T-cell (primary cell): ENCODE data around the gene MRPL28. TPM values are rescaled to one million over a fixed set of nuclear protein-coding genes. Genes with fewer than 3 reads are reported as not detected.
"Not testable (repeated sequence)": the region's sequence is repeated elsewhere in the genome, so short reads cannot be mapped to it uniquely, and the experiment has no call there.

Experiments used
- ATAC-seq, 4 experiments: fragments of 200-7000 bp in 3 of 4; fragments of 150-1000 bp in 1 of 4; cut with Tn5 transposase; replicated peaks in 1 of 4; 1 replicate in 3 of 4; 2 replicates in 1 of 4; pipeline ENCODE4 v1.10.0; 2021; ENCODE audit warnings: moderate library complexity in 3 of 4, mild to moderate bottlenecking in 2 of 4, moderate number of reproducible peaks in 1 of 4
- CTCF ChIA-PET, 2 donors: fragments of 300-600 bp; sonication (Branson Sonifier 250); formaldehyde crosslinking; loops; one replicate each; lab custom pipeline; 2022; ENCODE audit warnings: antibody characterized with exemption in 2 of 2; lab: Charles Lee
- POLR2A ChIA-PET, 2 donors: fragments of 300-600 bp; sonication (Branson Sonifier 250); formaldehyde crosslinking; loops; one replicate each; lab custom pipeline; 2022; ENCODE audit warnings: antibody characterized with exemption in 2 of 2; lab: Charles Lee
- DNase-seq, 35 experiments: peaks; one replicate each; pipeline versions ENCODE4 v3.0.0 to v3.0.0-alpha.2; 2013 to 2023
- H3K27ac ChIP-seq: one replicate; pipeline ENCODE4 v1.5.1; 2013; ENCODE audit warnings: low read length
- H3K27me3 ChIP-seq, 2 experiments: replicated peaks in 1 of 2; 1 replicate in 1 of 2; 2 replicates in 1 of 2; pipeline versions ENCODE4 v1.6.1 to v1.7.0; 2013; ENCODE audit warnings: low read length in 1 of 2, mixed read lengths in 1 of 2; ENCODE audit not compliant: control insufficient read depth in 2 of 2, insufficient read depth in 2 of 2; ENCODE audit errors: extremely low read depth in 1 of 2
- H3K36me3 ChIP-seq, 2 donors: 1 replicate in 1 of 2; 2 replicates in 1 of 2; pipeline versions ENCODE4 v1.6.1 to v1.7.0; 2013; ENCODE audit warnings: low read length in 1 of 2; ENCODE audit not compliant: control insufficient read depth in 2 of 2, insufficient read depth in 1 of 2; ENCODE audit errors: extremely low read depth in 1 of 2
- H3K4me1 ChIP-seq, 2 experiments: 1 replicate in 1 of 2; 2 replicates in 1 of 2; pipeline versions ENCODE4 v1.6.1 to v1.7.0; 2013; ENCODE audit warnings: low read length in 2 of 2, mixed read lengths in 1 of 2; ENCODE audit not compliant: insufficient read depth in 2 of 2, control insufficient read depth in 1 of 2; ENCODE audit errors: extremely low read depth in 1 of 2
- H3K4me3 ChIP-seq, 2 donors: 1 replicate in 1 of 2; 2 replicates in 1 of 2; pipeline versions ENCODE4 v1.5.1 to v1.7.0; 2013; ENCODE audit warnings: mild to moderate bottlenecking in 2 of 2, low read length in 1 of 2, moderate library complexity in 1 of 2; ENCODE audit not compliant: control insufficient read depth in 1 of 2; ENCODE audit errors: extremely low read depth in 1 of 2
- H3K9me3 ChIP-seq: 2 replicates; pipeline ENCODE4 v1.7.0; 2013
- H3K27ac Mint-ChIP-seq, 2 donors: one replicate each; pipeline ENCODE4 v1.8.0; 2020 to 2021; ENCODE audit warnings: mild to moderate bottlenecking in 2 of 2, mixed read lengths in 2 of 2
- H3K27me3 Mint-ChIP-seq, 2 donors: one replicate each; pipeline ENCODE4 v1.8.0; 2021 to 2022; ENCODE audit warnings: mixed read lengths in 2 of 2
- H3K36me3 Mint-ChIP-seq: one replicate; pipeline ENCODE4 v1.8.0; 2021; ENCODE audit warnings: mixed read lengths
- H3K4me1 Mint-ChIP-seq, 3 donors: one replicate each; pipeline ENCODE4 v1.8.0; 2020 to 2022; ENCODE audit warnings: mixed read lengths in 3 of 3, mild to moderate bottlenecking in 1 of 3
- H3K4me3 Mint-ChIP-seq, 3 donors: one replicate each; pipeline ENCODE4 v1.8.0; 2020 to 2022; ENCODE audit warnings: mild to moderate bottlenecking in 3 of 3, mixed read lengths in 3 of 3, moderate library complexity in 3 of 3
- H3K9me3 Mint-ChIP-seq, 3 donors: one replicate each; pipeline ENCODE4 v1.8.0; 2020 to 2022; ENCODE audit warnings: mixed read lengths in 3 of 3
- WGBS: methylation state at CpG from one replicate; pipeline ENCODE4 v1.1.5; 2013; ENCODE audit warnings: missing lambda C conversion rate; ENCODE audit not compliant: insufficient coverage; 5-methylcytosine and 5-hydroxymethylcytosine counted together
- total RNA-seq, 35 experiments: library from RNA in 6 of 35; stranded (reverse) in 6 of 35; fragments of 120-200 nt in 1 of 35; gene quantifications; one replicate each; pipeline versions ENCODE4 v1.2.1 to v1.2.4 and lab custom pipeline; 2013 to 2026

The MRPL28 gene
- total RNA-seq, 5 donors from 2014 or later (not counting 1 experiment from before 2014, with no cell fraction given) = 29.3 to 43.8 (median 34.5) TPM

- Histone ChIP-seq H3K4me3 (peak within 1 kb of the TSS; percentile 54 to 74), H3K4me1 (peaks cover 21 to 76% of the 10 kb centered on the region in 2 experiments)
- WGBS = 2% methylated on average over 89 of the region's 113 CpGs
Observed at GRCh38 chr16:352547-353403, 17.6 kb downstream of the MRPL28 start, which contains the start of gene AXIN1. Gene AXIN1, minus strand, starts transcription at chr16:352723. Its CDS starts 5,698 bp downstream, at chr16:347025.

GRCh38 chr16:351804-352520, 18.4 kb downstream of the MRPL28 start:
- H3K9me3 ChIP-seq = no peaks in the 10 kb centered on the region
- Mint-ChIP-seq H3K27me3 (no peaks in the 10 kb centered on the region), H3K9me3 (no peaks in the 10 kb centered on the region), H3K36me3 (peaks cover 11% of the 10 kb centered on the region), H3K4me1 (peaks cover 60 to 68% (median 64%) of the 10 kb centered on the region in 3 donors), H3K4me3 (peak overlapping the region; percentile 82 to 86 (median 82)), H3K27ac (peak overlapping the region; percentile 82 to 86)
- DNase-seq (peak in 9 of 35 experiments; percentile 19 to 49 (median 28)), ATAC-seq (peak; percentile 21 to 40 (median 32))
- CTCF ChIA-PET = interaction anchor here in 1 of 2 donors (0.5 to 1.0 kb wide), 4 partner anchors 11 to 368 kb away, joined by 4 to 8 read pairs (median 6); no protein-coding TSS in a partner anchor
- POLR2A ChIA-PET = interaction anchor here in 1 of 2 donors (0.5 to 0.7 kb wide), 2 partner anchors 50 to 1141 kb away, joined by 3 to 6 read pairs; partner anchors contain the start of gene DECR2
- H3K4me3 ChIP-seq = peak overlapping the region; percentile 38 to 74
- peak overlapping the region; percentile 19 for H3K27ac ChIP-seq
- peaks cover 21 to 81% of the 10 kb centered on the region in 2 experiments for H3K4me1 ChIP-seq
- WGBS = under 1% methylated on average over 94 of the region's 95 CpGs
- peaks cover 0 to 14% of the 10 kb centered on the region in 2 donors for H3K36me3 ChIP-seq
- H3K27me3 ChIP-seq = no peaks in the 10 kb centered on the region

More at GRCh38 chr16:352547-353403, 17.6 kb downstream of the MRPL28 start, which contains the start of gene AXIN1:
- Mint-ChIP-seq H3K27ac (peak within 1 kb of the TSS; percentile 84 to 96), H3K27me3 (no peaks in the 10 kb centered on the region), H3K9me3 (no peaks in the 10 kb centered on the region), H3K36me3 (peaks cover 8% of the 10 kb centered on the region), H3K4me1 (peaks cover 52 to 60% (median 56%) of the 10 kb centered on the region in 3 donors), H3K4me3 (peak within 1 kb of the TSS; percentile 82 to 86 (median 84))
- H3K27me3 ChIP-seq = no peaks in the 10 kb centered on the region
- DNase-seq (peak; percentile 96 to 100 (median 100)), ATAC-seq (peak; percentile 79 to 85 (median 80))
- peak within 1 kb of the TSS; percentile 80 for H3K27ac ChIP-seq
- H3K9me3 ChIP-seq = no peaks in the 10 kb centered on the region
- peaks cover 0 to 8% of the 10 kb centered on the region in 2 donors for H3K36me3 ChIP-seq
- POLR2A ChIA-PET = interaction anchor here in 1 of 2 donors (0.5 to 0.7 kb wide), 6 partner anchors 30 to 1140 kb away, joined by 3 to 6 read pairs (median 4); partner anchors contain the start of genes DECR2 and FAM234A
- CTCF ChIA-PET = interaction anchor here (0.6 to 1.5 kb wide), 11 partner anchors 10 to 367 kb away, joined by 3 to 14 read pairs (median 4); partner anchors contain the start of genes FAM234A (in 1 of the 2) and MRPL28 (in 1 of the 2)

- H3K4me3 ChIP-seq = no peak overlapping the region
- ATAC-seq (no peak), DNase-seq (no peak)
- peaks cover 73 to 76% (median 75%) of the 10 kb centered on the region in 3 donors for H3K4me1 Mint-ChIP-seq
- H3K27ac Mint-ChIP-seq = peak overlapping the region in 1 of 2 donors; percentile 8
- peak overlapping the region; percentile 82 to 86 (median 82) for H3K4me3 Mint-ChIP-seq
- H3K27me3 ChIP-seq = no peaks in the 10 kb centered on the region
- no peaks in the 10 kb centered on the region for H3K9me3 ChIP-seq
- no peaks in the 10 kb centered on the region for H3K27me3 Mint-ChIP-seq
- CTCF ChIA-PET = no interaction called here
- POLR2A ChIA-PET = no interaction called here
- H3K36me3 ChIP-seq = peaks cover 4 to 26% of the 10 kb centered on the region in 2 donors
- H3K9me3 Mint-ChIP-seq = no peaks in the 10 kb centered on the region
- peaks cover 14 to 80% of the 10 kb centered on the region in 2 experiments for H3K4me1 ChIP-seq
- WGBS = no CpG with 5 or more reads among the region's 8 CpGs
- no peak overlapping the region for H3K27ac ChIP-seq
- peaks cover 25% of the 10 kb centered on the region for H3K36me3 Mint-ChIP-seq
Observed at GRCh38 chr16:350203-350602, 20.1 kb downstream of the MRPL28 start.

- Mint-ChIP-seq H3K9me3 (no peaks in the 10 kb centered on the region), H3K4me1 (peaks cover 72 to 73% (median 72%) of the 10 kb centered on the region in 3 donors), H3K4me3 (peak overlapping the region in 1 of 3 donors; percentile 11), H3K27me3 (no peaks in the 10 kb centered on the region), H3K36me3 (peaks cover 31% of the 10 kb centered on the region), H3K27ac (peak overlapping the region in 1 of 2 donors; percentile 11)
- no peak for ATAC-seq
- H3K9me3 ChIP-seq = no peaks in the 10 kb centered on the region
- WGBS = 76% methylated on average over 4 of the region's 7 CpGs
- H3K27me3 ChIP-seq = no peaks in the 10 kb centered on the region
- H3K4me1 ChIP-seq = peaks cover 6 to 79% of the 10 kb centered on the region in 2 experiments
- H3K36me3 ChIP-seq = peaks cover 9 to 35% of the 10 kb centered on the region in 2 donors
- no peak for DNase-seq
- no peak overlapping the region for H3K27ac ChIP-seq
- H3K4me3 ChIP-seq = no peak overlapping the region
- ChIA-PET CTCF (interaction anchor here in 1 of 2 donors (1.5 kb wide), 1 partner anchor 13 kb away, joined by 3 read pairs; no protein-coding TSS in a partner anchor), POLR2A (no interaction called here)
Observed at GRCh38 chr16:349211-349610, 21.1 kb downstream of the MRPL28 start.

- H3K27ac ChIP-seq, H3K27ac Mint-ChIP-seq, H3K9me3 ChIP-seq, H3K27me3 Mint-ChIP-seq, POLR2A ChIA-PET, DNase-seq, H3K4me3 ChIP-seq, H3K9me3 Mint-ChIP-seq, ATAC-seq, H3K27me3 ChIP-seq: not testable (repeated sequence)
- peaks cover 9 to 43% of the 10 kb centered on the region in 2 donors for H3K36me3 ChIP-seq
- 94% methylated on average over 5 of the region's 10 CpGs for whole genome bisulfite sequencing
- peaks cover 4 to 73% of the 10 kb centered on the region in 2 experiments for H3K4me1 ChIP-seq
- Mint-ChIP-seq H3K36me3 (peaks cover 31% of the 10 kb centered on the region), H3K4me3 (peak overlapping the region in 1 of 3 donors; percentile 22), H3K4me1 (peaks cover 68 to 70% (median 70%) of the 10 kb centered on the region in 3 donors)
- CTCF ChIA-PET = interaction anchor here in 1 of 2 donors (1.5 kb wide), 1 partner anchor 14 kb away, joined by 3 read pairs; no protein-coding TSS in a partner anchor
Observed at GRCh38 chr16:348495-348894, 21.8 kb downstream of the MRPL28 start.
